Choroid plexus epithelial cell (primary cell): Measurements from ENCODE around the gene DPP4.

Experiments used
- DNase-seq: peaks from one replicate; pipeline ENCODE4 v3.0.0-alpha.2; 2010; ENCODE audit warnings: low read depth
- H3K4me3 ChIP-seq: 2 replicates; pipeline ENCODE4 v1.5.1; 2011; ENCODE audit warnings: low read depth, mild to moderate bottlenecking, control low read depth, low read length, moderate library complexity
- CTCF ChIP-seq: conservative IDR thresholded peaks from 2 replicates; pipeline ENCODE4 v1.5.1; 2011; ENCODE audit warnings: low read depth, mild to moderate bottlenecking, control low read depth, inconsistent platforms, low read length, moderate library complexity

The DPP4 gene

GRCh38 chr2:161971551-161971950, 102.5 kb downstream of the DPP4 start:
- no peak overlapping the region for H3K4me3 ChIP-seq
- TF ChIP-seq CTCF = no peak
- no peak for DNase-seq

- TF ChIP-seq CTCF = no peak
- no peak for DNase-seq
Observed at GRCh38 chr2:161969159-161969558, 104.9 kb downstream of the DPP4 start.

GRCh38 chr2:161965994-161966393, 108.0 kb downstream of the DPP4 start:
- DNase-seq = no peak
- no peak overlapping the region for H3K4me3 ChIP-seq
- TF ChIP-seq CTCF = no peak

More at GRCh38 chr2:161969159-161969558, 104.9 kb downstream of the DPP4 start:
- H3K4me3 ChIP-seq = no peak overlapping the region

GRCh38 chr2:161964160-161964559, 109.9 kb downstream of the DPP4 start:
- DNase-seq = no peak
- no peak for TF ChIP-seq CTCF
- H3K4me3 ChIP-seq = no peak overlapping the region

- no peak for TF ChIP-seq CTCF
- no peak for DNase-seq
- no peak overlapping the region for H3K4me3 ChIP-seq
Observed at GRCh38 chr2:161962160-161962559, 111.9 kb downstream of the DPP4 start.

- TF ChIP-seq CTCF = no peak
- DNase-seq = no peak
- H3K4me3 ChIP-seq = no peak overlapping the region
Observed at GRCh38 chr2:161961061-161961460, 113.0 kb downstream of the DPP4 start.

GRCh38 chr2:161956738-161957137, 117.3 kb downstream of the DPP4 start:
- DNase-seq = no peak
- no peak for TF ChIP-seq CTCF
- H3K4me3 ChIP-seq = no peak overlapping the region
